HepG2 (cell line): ENCODE data around the gene TSPAN32. TPM values are rescaled to one million over a fixed set of nuclear protein-coding genes. Genes with fewer than 3 reads are reported as not detected.

Source experiments
- ATAC-seq: fragments of 200-7000 bp; cut with Tn5 transposase; 3 replicates; pipeline ENCODE4 v1.9.1; 2020; ENCODE audit warnings: mild to moderate bottlenecking, moderate library complexity
- BruUV-seq: library from RNA; stranded (reverse); fragments of 400-500 nt; replicated peaks from 2 replicates; lab custom pipeline; 2021; lab: Mats Ljungman, UMichigan
- CTCF ChIA-PET: fragments of 300-600 bp; formaldehyde crosslinking; extraction: SDS; loops from one replicate; lab custom pipeline; 2021; ENCODE audit warnings: low total read pairs, inconsistent platforms, low intra/inter-chr PET ratio; lab: Yijun Ruan, JAX
- POLR2A ChIA-PET: fragments of 350-600 bp; sonication (Branson Sonifier 250); formaldehyde crosslinking; loops from one replicate; lab custom pipeline; 2020; ENCODE audit warnings: antibody characterized with exemption, inconsistent platforms; lab: Yijun Ruan, JAX
- DNase-seq: peaks from one replicate; pipeline ENCODE4 v3.0.0-alpha.2; 2015; ENCODE audit warnings: low spot score
- FAIRE-seq: peaks from 3 replicates; lab custom pipeline; 2011; peaks lifted over from hg19 to GRCh38; lab: Jason Lieb, UNC
- H2AFZ ChIP-seq: one replicate; pipeline ENCODE4 v1.6.1; 2011; ENCODE audit warnings: low read length, inconsistent platforms
- H3K27ac ChIP-seq: fragments of 300-600 bp; 3 replicates; pipeline ENCODE4 v1.8.0; 2011; ENCODE audit warnings: mixed run types, mild to moderate bottlenecking, mixed read lengths, low read length, inconsistent platforms; ENCODE audit not compliant: insufficient read depth; ENCODE audit errors: extremely low read length
- H3K27me3 ChIP-seq, 2 experiments: fragments of 200-600 bp in 1 of 2; 2 replicates in 1 of 2; 3 replicates in 1 of 2; pipeline versions ENCODE4 v1.6.0 to v1.8.0; 2011; ENCODE audit warnings: low read length in 2 of 2, mild to moderate bottlenecking in 2 of 2, moderate library complexity in 2 of 2, inconsistent platforms in 1 of 2; ENCODE audit not compliant: insufficient read depth in 2 of 2, control insufficient read depth in 1 of 2
- H3K36me3 ChIP-seq, 2 experiments: fragments of 200-600 bp in 1 of 2; replicated peaks in 1 of 2; 2 replicates in 1 of 2; 3 replicates in 1 of 2; pipeline versions ENCODE4 v1.5.1 to v1.8.0; 2011; ENCODE audit warnings: low read length in 2 of 2, inconsistent platforms in 1 of 2; ENCODE audit not compliant: insufficient read depth in 2 of 2, control insufficient read depth in 1 of 2
- H3K4me1 ChIP-seq: 2 replicates; pipeline ENCODE4 v1.5.1; 2012; ENCODE audit warnings: low read length, inconsistent platforms; ENCODE audit not compliant: insufficient read depth
- H3K4me2 ChIP-seq: 2 replicates; pipeline ENCODE4 v1.6.0; 2011; ENCODE audit warnings: low read depth, low read length, inconsistent platforms
- H3K4me3 ChIP-seq, 3 experiments: fragments of 200-600 bp in 1 of 3; sonication (generic), shearing (Covaris generic) in 1 of 3; replicated peaks in 1 of 3; 2 replicates each; pipeline ENCODE4 v1.5.1; 2011 to 2016; ENCODE audit warnings: low read length in 3 of 3, inconsistent platforms in 2 of 3, low read depth in 2 of 3, mild to moderate bottlenecking in 2 of 3, control low read depth in 1 of 3, mixed read lengths in 1 of 3; ENCODE audit not compliant: insufficient read depth in 1 of 3
- H3K79me2 ChIP-seq: one replicate; pipeline ENCODE4 v1.6.1; 2011; ENCODE audit warnings: low read length, inconsistent platforms; ENCODE audit not compliant: insufficient read depth
- H3K9ac ChIP-seq: 2 replicates; pipeline ENCODE4 v1.6.0; 2011; ENCODE audit warnings: mild to moderate bottlenecking, low read depth, low read length, inconsistent platforms; ENCODE audit not compliant: insufficient read depth
- H3K9me3 ChIP-seq: 2 replicates; pipeline ENCODE4 v1.5.1; 2012; ENCODE audit warnings: mild to moderate bottlenecking, low read length
- H4K20me1 ChIP-seq: 2 replicates; pipeline ENCODE4 v1.6.0; 2011; ENCODE audit warnings: inconsistent platforms, mild to moderate bottlenecking, low read length, moderate library complexity; ENCODE audit not compliant: insufficient read depth
- CENPT ChIP-seq: sonication (generic); formaldehyde crosslinking; IDR thresholded peaks from 2 replicates; pipeline ENCODE4 v1.8.0; 2022; ENCODE audit warnings: low read depth, mild to moderate bottlenecking, moderate library complexity, missing genetic modification reagents
- GFI1 ChIP-seq: sonication (generic); formaldehyde crosslinking; IDR thresholded peaks from 2 replicates; pipeline ENCODE4 v1.5.0; 2020; ENCODE audit warnings: missing genetic modification reagents, mild to moderate bottlenecking, borderline replicate concordance
- HNF1A ChIP-seq, 2 experiments: sonication (generic) in 1 of 2; formaldehyde crosslinking in 1 of 2; IDR thresholded peaks; 2 replicates each; pipeline versions ENCODE4 v1.4.0 to v1.6.1; 2016 to 2020; ENCODE audit warnings: borderline replicate concordance in 1 of 2, low read depth in 1 of 2, mild to moderate bottlenecking in 1 of 2, missing genetic modification reagents in 1 of 2
- HNRNPK ChIP-seq: fragments of 200-400 bp; formaldehyde crosslinking; IDR thresholded peaks from 2 replicates; pipeline ENCODE4 v1.6.1; 2018; ENCODE audit warnings: low read length, low read depth, moderate library complexity, mild to moderate bottlenecking; ENCODE audit not compliant: poor library complexity, severe bottlenecking
- LBX2 ChIP-seq: sonication (generic); formaldehyde crosslinking; IDR thresholded peaks from 2 replicates; pipeline ENCODE4 v1.5.0; 2020; ENCODE audit warnings: missing genetic modification reagents, mild to moderate bottlenecking, borderline replicate concordance
- LCORL ChIP-seq, 2 experiments: fragments of 450-650 bp in 1 of 2; sonication (generic) in 1 of 2; formaldehyde crosslinking in 1 of 2; IDR thresholded peaks; 2 replicates each; pipeline versions ENCODE4 v1.5.0 to v1.6.1; 2017 to 2020; ENCODE audit warnings: antibody characterized with exemption in 1 of 2, missing genetic modification reagents in 1 of 2
- RFX3 ChIP-seq: IDR thresholded peaks from 2 replicates; pipeline ENCODE4 v1.6.1; 2016; ENCODE audit warnings: missing biosample characterization, missing genetic modification reagents
- SP5 ChIP-seq: IDR thresholded peaks from 2 replicates; pipeline ENCODE4 v1.6.1; 2016; ENCODE audit warnings: low read depth, borderline replicate concordance
- SPEN ChIP-seq: sonication (generic); formaldehyde crosslinking; IDR thresholded peaks from 2 replicates; pipeline ENCODE4 v1.5.1; 2020; ENCODE audit warnings: low read depth, mild to moderate bottlenecking, missing genetic modification reagents
- ZFAT ChIP-seq: sonication (generic); formaldehyde crosslinking; conservative IDR thresholded peaks from 2 replicates; pipeline ENCODE4 v1.8.1; 2023; ENCODE audit warnings: missing genetic modification reagents, inconsistent platforms
- WGBS: methylation state at CpG from one replicate; pipeline ENCODE4 v1.1.6; 2017; ENCODE audit warnings: low lambda C conversion rate; 5-methylcytosine and 5-hydroxymethylcytosine counted together
- in situ Hi-C: cut with HindIII; loops from 2 replicates; pipeline ENCODE4 v1.10.0; 2017; ENCODE audit warnings: low pct_unique_long_range_greater_than_20kb; ENCODE audit not compliant: extremely low pct_ligation_motif_present
- intact Hi-C: fragments of 100-400 bp; cut with micrococcal nuclease; formaldehyde crosslinking; loops from one replicate; pipeline ENCODE4 v1.10.0; 2022; ENCODE audit not compliant: unreplicated experiment
- polyA plus RNA-seq, 8 experiments: library from polyadenylated mRNA; depleted of rRNA in 3 of 8; stranded (reverse) in 7 of 8; unstranded in 1 of 8; fragments of >200 nt; fragmentation: Illumina TruSeq in 4 of 8; extraction: Trizol in 4 of 8; gene quantifications; 2 replicates each; pipeline versions ENCODE4 v1.2.1 to v1.2.3, GENCODE V29; 2011 to 2016; ENCODE audit warnings: low read depth in 4 of 8, missing spikeins in 1 of 8, mixed read lengths in 1 of 8; ENCODE audit not compliant: insufficient read depth in 1 of 8
- total RNA-seq, 5 experiments: library from RNA; depleted of rRNA; stranded (reverse); fragments of >200 nt; fragmentation: Illumina TruSeq; extraction: Trizol; gene quantifications; 2 replicates each; pipeline ENCODE4 v1.2.3, GENCODE V29; 2016; ENCODE audit warnings: low read depth in 1 of 5
- TF ChIP-seq, protein P1 (sequence below): sonication (generic); formaldehyde crosslinking; IDR thresholded peaks from 2 replicates; pipeline ENCODE4 v1.5.0; 2020; ENCODE audit warnings: missing genetic modification reagents
- TF ChIP-seq, protein P2 (sequence below), 2 experiments: sonication (generic) in 1 of 2; formaldehyde crosslinking in 1 of 2; IDR thresholded peaks; 2 replicates each; pipeline versions ENCODE4 v1.5.1 to v1.6.1; 2011 to 2020; ENCODE audit warnings: borderline replicate concordance in 1 of 2, low read depth in 1 of 2, low read length in 1 of 2, mild to moderate bottlenecking in 1 of 2, missing genetic modification reagents in 1 of 2, moderate library complexity in 1 of 2

The TSPAN32 gene
- total and polyA plus RNA-seq, 2 of the 13 experiments (the other 11 are each of a cell fraction or from before 2014, with no cell fraction given): 0.09 to 0.70 TPM

GRCh38 chr11:2307501-2308331 lies 5.9 kb downstream of the TSPAN32 start (continued):
- TF ChIP-seq HNF1A (IDR thresholded peaks at IDR 0.05; ENCODE audit: low read depth): no peak
- TF ChIP-seq HNF1A (CRISPR knock-in tag; IDR thresholded peaks at IDR 0.05; ENCODE audit: borderline replicate concordance): no peak
- TF ChIP-seq GFI1 (CRISPR knock-in tag): no peak
- TF ChIP-seq, protein P1, sequence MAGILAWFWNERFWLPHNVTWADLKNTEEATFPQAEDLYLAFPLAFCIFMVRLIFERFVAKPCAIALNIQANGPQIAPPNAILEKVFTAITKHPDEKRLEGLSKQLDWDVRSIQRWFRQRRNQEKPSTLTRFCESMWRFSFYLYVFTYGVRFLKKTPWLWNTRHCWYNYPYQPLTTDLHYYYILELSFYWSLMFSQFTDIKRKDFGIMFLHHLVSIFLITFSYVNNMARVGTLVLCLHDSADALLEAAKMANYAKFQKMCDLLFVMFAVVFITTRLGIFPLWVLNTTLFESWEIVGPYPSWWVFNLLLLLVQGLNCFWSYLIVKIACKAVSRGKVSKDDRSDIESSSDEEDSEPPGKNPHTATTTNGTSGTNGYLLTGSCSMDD (CRISPR knock-in tag): no peak
- TF ChIP-seq, all 625 proteins: peak for 0

DNA sequence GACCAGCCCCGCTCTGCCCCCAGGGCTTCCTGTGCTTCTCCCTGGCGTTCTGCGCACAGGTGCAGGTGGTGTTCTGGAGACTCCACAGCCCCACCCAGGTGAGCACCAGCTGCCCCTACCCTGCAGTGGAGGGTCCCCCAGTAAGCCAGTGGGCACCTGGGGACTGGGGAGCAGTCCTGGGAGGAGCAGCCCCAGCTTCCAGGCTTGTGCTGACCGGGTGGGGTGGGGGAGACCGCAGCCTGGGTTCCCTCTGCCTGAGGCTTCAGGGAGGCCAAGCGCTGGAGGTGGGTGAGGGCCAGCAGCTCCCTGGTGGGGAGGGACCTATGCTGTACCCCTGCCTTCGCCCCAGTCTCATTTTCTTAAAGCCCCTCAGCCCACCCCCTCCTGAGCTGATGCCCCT lies 6.9 kb downstream of the TSPAN32 start:
- Histone ChIP-seq H3K27me3 (peaks cover 9 to 22% of the 10 kb centered on the region in 2 experiments; a peak in 3 of 5 replicates), H3K4me1 (0 out of 2 replicates have a peak, but pooled peaks cover 4% of the 10 kb centered on the region), H3K9me3 (no peaks in the 10 kb centered on the region), H3K79me2 (no peaks in the 10 kb centered on the region), H3K9ac (no peak overlapping the region), H3K27ac (no peak overlapping the region), H3K4me3 (no peak overlapping the region), H4K20me1 (no peaks in the 10 kb centered on the region), H3K36me3 (no peaks in the 10 kb centered on the region), H2AFZ (no peak overlapping the region), H3K4me2 (no peak overlapping the region)
- intact Hi-C loops (no loop called here), in situ Hi-C loops (no loop called here)
- ChIA-PET POLR2A (no interaction called here), CTCF (no interaction called here)
- 27% methylated on average over 3 of the region's 7 CpGs for WGBS
- no TSS peak for BruUV-seq
- FAIRE-seq (no peak), ATAC-seq (no peak), DNase-seq (no peak)
- TF ChIP-seq, protein P2, sequence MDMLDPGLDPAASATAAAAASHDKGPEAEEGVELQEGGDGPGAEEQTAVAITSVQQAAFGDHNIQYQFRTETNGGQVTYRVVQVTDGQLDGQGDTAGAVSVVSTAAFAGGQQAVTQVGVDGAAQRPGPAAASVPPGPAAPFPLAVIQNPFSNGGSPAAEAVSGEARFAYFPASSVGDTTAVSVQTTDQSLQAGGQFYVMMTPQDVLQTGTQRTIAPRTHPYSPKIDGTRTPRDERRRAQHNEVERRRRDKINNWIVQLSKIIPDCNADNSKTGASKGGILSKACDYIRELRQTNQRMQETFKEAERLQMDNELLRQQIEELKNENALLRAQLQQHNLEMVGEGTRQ (IDR thresholded peaks at IDR 0.05; ENCODE audit: low read depth, low read length): no peak
- TF ChIP-seq, protein P2 (CRISPR knock-in tag; IDR thresholded peaks at IDR 0.05; ENCODE audit: borderline replicate concordance): no peak
- TF ChIP-seq ZFAT (CRISPR knock-in tag): no peak
- no peak for TF ChIP-seq SPEN (CRISPR knock-in tag)
- no peak for TF ChIP-seq LBX2 (CRISPR knock-in tag)
- TF ChIP-seq SP5: no peak
- no peak for TF ChIP-seq LCORL (IDR thresholded peaks at IDR 0.05)
- TF ChIP-seq LCORL (CRISPR knock-in tag; IDR thresholded peaks at IDR 0.05): no peak
- TF ChIP-seq CENPT (CRISPR knock-in tag): no peak
- no peak for TF ChIP-seq HNRNPK
- no peak for TF ChIP-seq RFX3
